ENCODE results near the gene ERC2.

The ERC2 gene

DNA sequence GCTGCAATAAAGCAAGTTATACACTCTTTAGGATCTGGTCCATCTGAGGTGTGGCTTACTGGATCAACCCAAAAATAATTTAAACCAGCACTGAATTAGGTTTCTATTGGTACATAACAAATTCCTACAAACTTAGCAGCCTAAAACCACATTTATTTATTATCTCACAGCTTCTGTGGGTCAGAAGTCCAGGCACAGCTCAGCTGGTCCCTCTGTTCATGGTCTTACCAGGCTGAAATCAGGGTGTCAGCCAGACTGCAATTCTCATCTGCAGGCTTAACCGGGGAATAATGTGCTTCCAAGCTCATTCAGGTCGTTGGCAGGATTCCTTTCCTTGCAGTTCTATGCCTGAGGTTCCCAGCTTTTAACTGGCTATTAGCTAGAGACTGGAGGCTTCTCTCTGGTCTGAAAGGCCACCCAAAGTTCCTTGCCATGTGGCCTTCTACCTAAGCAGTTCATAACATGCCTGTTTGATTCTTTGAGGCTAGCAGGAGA, 503.7 kb downstream of the ERC2 start:
- no peak for DNase-seq

DNA sequence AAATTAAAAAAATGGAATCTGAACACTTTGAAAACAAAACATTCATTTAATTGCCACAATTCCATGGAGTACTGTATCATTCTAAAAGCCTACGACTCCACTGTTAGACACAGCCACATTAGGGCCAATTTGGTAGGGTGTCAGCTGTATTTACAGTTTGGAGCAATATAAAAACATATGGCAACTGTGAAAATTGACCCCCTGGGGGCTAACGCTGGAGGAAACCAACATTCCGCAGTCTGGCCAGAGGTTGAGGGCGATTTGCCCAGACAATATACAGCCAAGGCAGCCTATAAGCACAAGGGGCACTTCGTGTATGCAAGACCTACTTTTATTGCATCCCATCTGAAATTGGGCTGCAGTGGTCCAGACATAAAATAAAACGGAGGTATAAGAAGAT, 504.7 kb downstream of the ERC2 start:
- DNase-seq: no peak

DNA sequence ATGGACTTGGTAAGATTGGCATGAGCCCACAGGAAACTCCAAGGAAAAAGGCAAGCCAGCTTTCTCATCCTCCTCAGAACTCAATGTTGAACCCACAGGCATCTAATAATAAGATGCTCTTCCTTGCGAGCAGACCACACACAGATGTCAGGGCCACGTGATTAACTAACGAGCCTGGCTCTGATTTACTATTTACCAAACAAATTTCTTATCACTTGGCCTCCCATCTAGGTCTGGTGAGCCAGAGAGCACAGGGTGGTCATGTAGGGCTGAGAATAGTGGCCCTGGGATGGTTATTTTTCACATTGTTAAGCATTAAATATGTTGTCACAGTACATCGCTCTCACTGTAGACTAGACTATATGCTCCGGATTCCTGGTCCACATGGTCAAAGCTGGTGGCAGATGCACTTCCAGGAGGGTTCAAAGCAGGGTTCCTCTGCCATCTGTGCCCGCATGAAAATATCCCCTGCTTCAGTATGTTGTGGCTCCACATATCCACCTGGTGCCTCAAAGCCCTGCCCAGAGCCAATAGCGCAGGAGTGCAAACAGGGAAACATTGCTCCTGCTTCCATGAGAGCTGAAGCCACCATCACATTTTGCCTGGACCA, 508.7 kb downstream of the ERC2 start:
- DNase-seq: no peak

DNA sequence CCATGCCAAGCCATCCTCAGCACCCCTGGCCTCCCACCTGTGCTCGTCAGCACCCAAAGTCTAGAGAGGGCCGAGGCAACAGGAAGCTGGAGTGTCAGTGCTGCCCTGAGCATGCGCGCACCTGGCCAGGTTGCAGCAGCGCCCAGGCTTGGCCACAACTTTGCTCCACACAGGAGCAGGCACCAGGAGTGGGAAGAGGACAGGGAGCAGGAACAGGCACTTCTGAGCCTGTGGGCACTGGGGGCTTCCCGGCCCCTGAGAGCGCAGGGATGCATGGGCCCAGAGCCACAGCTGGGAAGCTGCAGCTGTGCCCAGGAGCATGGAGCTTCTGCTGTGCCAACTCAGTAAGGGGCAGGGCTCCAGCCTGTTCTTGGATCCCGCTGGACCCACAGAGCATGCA, 509.7 kb downstream of the ERC2 start:
- no peak for DNase-seq

DNA sequence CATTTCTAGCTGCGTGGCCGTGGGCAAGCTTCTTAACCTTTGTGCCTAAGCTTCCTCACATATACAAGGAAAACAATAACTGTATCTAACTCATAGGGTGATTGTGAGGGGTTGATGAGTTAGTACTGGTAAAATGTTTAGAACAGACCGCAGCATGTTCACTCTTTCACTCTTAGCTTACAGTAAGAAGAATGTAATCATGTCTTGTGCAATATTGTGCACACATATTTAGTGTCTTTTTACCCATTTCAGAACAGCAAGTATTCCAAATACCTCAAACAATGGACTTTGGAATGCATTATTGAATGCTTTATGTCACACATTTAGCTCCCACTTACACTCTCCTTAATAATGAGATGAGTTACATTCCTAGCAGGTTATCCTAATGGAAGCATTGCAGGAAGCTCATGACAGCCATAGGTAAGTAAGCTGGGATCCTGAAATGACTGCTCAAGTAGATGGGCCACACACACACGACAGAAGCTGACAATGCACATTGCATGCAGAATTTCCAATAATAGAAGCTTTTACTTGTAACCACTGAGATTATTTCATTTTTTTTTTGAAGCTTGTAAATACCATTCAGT, 512.3 kb downstream of the ERC2 start:
- DNase-seq: no peak

DNA sequence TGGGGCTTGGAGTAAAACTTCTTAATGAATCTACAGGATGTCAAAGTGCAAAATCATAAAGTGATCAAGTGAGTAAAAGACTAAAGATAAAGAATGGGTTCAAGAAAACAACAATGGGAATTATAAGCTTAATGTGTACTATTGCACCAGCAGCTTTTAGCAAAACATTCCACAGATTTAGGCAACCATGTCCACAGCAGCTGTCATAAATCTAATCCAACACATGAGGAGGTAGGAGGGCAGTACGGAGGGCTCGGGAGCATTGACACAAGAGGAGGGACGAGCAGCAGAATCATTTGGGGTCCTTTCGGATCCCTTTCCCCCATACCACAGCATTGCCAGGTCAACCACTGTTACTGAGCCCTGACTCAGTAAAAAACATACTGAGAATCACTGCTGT, 516.9 kb downstream of the ERC2 start:
- no peak for DNase-seq

DNA sequence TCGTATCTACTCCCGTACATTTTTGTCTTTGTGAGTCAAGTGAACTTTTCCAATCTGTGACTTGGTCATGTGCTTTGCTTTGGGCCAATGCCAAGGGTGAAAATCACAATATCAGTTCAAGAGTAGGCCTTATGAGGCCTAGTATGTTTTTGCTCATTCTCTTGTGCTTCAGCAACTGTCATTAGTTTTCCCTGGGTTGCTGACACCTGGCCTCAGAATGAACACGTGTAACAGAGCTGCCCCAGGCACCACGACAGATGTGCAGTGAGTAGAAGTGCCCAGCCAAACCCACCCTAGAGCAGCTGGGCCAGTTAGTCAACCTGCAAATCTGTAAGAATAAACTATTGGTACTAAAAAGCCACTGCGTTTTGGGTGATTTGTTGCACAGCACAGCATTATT, 520.9 kb downstream of the ERC2 start:
- DNase-seq: no peak

DNA sequence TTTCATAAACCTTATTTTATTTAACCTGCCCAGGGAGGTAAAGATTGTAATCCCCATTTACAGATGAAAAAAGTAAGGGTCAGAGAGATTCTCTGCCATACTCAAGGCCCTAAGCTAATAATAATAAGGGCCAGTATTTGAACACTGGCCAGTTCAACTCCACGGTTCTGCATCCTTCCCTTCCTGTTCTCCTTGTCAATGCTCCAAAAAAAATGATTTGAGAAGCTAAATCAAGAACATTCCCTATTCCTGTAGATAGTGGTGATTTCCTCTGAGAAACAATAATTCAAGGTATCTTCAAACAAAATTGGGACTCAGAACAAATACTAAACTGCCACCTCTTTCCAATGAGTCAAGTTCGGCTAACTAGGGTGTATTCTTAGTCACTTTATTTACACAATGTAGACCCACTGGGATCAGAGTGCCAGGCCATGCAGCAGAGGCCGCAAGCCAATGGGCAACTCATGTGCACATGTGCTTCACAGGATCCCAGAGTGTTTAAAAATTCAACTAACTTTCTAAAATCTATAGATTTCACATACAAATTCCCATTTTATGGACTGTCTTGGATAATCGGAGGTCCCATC, 521.6 kb downstream of the ERC2 start:
- no peak for DNase-seq

DNA sequence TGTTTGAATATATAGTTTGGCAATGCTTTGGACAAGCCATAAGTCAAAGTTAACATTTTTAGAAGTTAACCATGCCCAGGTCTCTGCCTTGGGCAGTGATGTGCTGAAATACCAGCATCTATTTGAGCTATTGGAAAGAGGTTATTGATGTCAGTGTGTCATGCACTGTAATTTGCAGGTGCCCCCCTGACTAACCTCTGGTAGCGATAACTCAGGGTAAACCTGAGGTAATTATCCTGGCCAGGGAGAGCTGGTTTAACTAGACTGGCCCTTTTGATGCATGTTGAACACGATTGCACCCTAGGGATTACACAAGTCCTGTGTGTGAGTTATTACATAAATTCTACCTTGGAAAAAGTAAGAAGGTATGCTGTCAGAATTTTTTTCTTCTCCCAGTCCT, 525.4 kb downstream of the ERC2 start:
- DNase-seq: no peak

DNA sequence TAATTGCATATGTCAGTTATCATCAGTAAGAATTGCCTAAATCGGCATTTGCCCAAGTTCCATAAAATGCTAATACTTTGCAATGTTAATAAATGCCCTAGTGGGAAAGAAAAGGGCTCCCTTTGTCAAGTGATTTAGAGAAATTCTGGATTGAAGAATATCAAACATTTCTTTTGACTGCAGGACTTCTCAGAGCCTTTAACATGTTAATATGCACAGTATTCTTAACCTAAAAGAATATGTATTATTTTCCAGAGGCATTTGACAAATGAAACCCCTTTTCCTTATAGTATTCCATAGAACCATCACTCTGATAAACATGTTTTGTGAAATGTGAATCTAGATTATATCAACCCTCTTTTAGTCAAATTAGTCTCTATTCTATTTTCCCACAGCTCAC, 529.0 kb downstream of the ERC2 start:
- no peak for DNase-seq

DNA sequence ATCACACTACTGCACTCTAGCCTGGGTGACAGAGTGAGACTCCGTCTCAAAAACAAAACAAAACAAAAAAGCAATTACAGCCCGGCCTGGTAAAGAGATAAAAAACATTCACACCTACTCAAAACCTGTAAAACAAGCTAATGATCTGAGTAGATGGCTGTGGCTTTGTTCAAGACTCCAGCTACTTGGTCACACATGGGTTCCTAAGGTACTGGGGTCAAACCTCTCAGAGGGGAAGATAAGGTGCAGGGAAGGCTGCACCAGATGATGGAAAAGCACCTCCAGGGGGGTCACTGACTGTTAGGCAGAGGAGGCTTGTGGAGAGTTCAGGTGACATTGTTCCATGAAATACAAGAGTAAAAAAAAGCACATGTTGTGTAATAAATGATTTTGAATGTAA, 531.0 kb downstream of the ERC2 start:
- no peak for DNase-seq

DNA sequence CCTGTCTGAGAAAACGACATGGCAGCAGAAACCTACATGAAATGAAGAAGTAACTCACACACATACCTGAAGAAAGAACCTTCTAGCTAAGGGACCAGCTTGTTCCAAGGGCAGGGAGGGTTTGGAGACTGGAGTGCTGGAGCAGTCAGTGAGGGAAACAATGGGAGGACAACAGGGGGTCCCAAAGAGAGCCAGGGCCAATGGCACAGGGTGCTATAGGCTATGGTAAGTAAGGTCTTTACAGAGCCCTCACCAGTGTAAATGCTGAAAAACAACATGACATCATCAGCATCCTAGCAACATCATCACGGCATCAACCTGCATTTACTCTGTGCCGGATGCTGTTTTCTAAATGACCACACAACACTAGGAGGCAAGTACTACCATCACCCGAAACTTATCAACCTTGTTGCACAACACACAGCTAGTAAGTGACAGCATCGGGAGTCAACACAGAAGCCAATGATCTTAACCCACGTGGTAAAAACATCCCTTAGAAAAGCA, 531.7 kb downstream of the ERC2 start:
- no peak for DNase-seq

DNA sequence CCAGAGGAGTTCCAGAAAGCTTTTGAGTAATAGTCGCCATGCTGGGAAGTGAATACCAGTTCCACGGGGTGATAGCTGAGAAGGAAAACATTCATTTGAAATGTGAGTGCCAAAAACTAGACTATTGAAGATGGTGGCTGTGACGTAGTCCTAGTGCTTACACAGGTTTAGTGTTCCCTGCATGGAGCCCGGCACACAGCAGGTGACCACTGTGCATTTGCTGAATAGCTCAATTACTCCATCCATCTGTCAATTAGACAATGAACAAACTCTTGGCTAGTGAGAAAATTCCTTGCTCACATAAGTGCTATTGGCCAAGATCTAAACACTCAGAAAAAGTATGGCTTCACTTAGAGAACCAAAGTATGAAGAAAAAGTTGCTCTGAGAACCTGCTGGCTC, 533.0 kb downstream of the ERC2 start:
- no peak for DNase-seq

DNA sequence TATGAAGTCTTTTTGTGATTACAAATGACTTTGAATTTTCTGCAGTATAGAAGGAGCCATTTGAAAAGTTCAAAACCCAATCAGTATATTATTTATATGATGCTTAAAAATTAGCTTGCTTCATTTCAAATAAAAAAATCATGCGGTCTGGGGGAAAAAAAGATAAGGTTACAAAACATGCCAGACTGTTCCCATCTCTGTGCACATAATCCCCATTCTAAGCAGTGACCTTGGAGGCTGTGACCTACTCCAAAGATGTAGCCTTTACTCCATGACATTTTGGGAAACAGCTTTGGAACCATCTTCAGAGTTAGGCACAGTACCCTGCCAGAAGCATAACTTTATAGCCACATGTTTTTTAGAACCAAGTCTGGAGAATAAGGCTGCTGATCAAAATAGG, 533.5 kb downstream of the ERC2 start:
- no peak for DNase-seq

DNA sequence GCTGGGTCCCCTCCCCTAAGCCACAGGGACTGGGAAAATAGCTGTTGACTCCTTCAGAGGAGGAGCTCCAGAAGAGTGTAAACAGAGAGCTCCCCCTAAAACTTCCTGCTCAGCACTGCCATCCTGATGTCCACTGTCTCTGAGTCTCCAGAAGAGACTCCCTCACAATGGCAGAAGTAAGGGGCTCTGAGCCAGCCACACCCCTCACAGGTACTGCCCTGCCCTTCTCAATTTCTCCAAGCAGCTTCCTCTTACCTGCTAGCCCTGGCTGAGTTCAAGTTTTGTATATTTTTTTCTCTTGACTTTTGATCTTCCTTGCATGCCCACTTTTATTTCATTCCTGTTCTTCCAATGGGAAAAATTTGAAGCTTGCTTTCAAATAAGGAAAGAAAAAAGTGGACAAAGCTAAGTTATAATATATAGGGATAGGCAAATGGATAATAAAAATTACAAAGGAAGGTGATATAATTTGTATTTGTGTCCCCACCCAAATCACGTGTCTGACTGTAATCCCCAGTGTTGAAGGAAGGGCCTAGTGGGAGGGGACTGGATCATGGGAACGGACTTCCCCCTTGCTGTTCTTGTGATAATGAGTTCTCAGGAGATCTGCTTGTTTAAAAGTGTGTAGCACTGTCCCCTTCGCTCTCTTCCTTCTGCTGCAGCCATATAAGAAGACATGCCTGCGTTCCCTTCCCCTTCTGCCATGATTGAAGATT, 539.0 kb downstream of the ERC2 start:
- DNase-seq: no peak

DNA sequence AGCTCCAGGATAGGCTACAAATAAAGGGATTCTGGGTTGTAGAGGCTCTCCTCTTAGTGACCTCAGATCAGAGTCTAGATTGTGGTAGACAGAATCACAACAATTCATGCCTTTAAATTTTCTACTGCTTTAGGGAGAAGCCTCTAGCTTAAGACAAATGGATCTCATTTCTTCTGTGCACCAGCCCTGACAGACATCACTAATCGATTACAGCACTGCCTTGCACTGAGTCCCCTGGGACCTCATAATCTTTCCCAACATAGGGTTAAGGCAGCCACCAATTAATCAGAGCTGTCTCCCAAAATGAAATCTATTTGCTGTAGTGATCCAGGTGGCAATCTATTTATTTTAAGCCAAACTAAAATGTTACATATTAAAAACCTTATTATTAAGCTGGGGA, 544.6 kb downstream of the ERC2 start:
- peak; percentile 0 for DNase-seq

DNA sequence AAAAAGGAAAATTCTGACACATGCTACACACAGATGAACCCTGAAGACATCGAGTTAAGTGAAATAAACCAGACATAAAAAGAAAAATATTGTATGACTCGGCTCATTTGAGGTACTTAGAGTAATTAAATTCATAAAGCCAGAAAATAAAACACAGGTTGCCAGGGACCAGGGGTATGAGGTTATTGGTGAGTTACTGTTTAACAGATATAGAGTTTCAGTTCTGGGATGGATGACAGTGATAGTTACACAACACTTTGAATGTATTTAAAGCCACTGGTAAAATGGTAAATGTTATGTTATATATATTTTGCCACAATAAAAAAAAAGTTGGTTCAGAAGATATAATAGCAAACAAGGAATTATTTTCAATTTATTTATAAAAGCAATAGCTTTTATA, 545.1 kb downstream of the ERC2 start:
- peak; percentile 25 for DNase-seq

DNA sequence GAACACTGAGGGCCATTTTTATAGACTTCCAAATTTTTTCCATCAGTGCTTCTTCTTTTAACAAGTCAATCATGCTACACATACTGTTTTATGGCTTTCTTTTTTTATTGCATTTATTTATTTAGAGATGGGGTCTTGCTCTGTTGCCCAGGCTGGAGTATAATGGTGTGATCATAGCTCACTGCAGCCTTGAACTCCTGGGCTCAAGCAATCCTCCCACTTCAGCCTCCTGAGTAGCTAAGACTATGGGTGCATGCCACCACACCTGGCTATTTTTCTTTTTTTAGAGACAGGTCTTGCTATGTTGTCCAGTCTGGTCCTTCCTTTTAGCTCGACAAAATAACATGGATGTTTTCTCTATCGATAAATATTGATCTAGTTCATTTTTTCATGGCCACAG, 555.4 kb downstream of the ERC2 start:
- DNase-seq: no peak

DNA sequence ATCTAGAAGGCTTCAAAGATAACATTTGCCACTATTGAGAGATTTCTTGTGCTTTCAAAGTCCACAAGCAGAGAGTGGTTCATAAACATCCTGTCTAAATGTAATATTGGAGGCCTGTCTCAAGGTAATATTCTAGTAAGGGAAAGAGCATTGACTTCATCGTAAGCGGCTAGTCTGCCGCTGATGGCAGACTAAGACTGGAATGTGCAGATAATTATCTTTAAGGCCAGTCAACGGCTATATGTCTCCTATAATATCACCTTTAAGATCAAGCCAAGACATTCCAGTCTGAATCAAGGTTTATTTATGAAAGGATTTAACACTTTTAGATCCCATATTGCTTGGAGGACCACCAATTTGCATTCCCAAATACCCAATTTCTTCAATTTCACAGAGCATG, 557.0 kb downstream of the ERC2 start:
- DNase-seq: no peak

DNA sequence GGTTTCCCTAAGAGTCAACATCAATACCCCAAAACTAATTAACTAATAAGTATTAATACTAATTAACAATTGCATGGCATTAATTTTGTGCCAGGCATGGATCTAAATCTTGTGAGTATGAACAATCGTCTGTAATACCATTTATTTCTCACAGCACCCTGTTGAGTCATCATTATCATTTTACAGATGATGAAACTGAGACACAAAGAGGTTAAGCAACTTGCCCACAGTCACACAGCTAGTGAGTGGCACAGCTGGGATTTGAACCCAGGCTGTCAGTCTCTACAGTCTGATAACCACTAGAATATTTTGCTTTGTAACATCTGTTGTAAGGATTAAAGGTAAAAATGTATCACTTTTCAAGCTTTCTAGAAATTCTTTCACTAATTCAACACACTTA, 557.7 kb downstream of the ERC2 start:
- no peak for DNase-seq

DNA sequence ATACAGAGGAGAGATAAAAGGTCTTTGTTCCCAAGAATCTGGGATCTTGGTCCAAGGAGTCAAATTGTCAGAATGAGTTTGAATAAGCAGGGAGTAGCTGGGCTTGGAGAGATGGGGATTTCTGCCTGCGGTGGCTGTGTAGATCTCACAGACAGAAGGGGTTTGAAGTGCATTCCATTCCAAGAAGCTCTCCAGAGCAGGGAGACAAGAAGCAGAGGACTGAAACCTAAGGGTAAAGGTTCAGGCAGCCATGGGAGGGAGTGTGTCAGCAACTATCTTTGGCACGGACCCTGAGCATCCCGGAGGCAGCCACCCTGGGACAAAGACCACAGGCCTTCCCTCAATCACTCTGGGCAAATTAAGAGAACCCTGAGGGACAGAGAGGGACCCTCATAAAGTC, 558.9 kb downstream of the ERC2 start:
- no peak for DNase-seq

DNA sequence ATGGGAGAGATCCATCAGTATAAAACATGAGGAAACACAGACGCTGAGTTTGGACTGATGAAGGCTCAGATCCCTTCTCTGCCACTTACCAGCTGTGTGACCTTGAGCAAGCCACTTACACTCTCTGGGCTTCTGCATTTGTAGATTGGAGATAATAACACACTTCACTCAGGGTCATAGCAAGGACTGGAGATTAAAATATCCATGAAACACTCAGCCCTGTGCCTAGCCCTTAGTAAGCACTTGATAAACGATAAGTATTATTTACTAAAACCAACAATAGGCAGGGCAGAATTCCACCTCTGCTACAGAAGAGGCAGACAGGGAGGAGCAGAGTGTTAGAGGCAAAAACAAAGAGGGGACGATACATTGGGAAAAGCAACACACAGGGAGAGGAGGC, 560.7 kb downstream of the ERC2 start:
- DNase-seq: peak; percentile 0

DNA sequence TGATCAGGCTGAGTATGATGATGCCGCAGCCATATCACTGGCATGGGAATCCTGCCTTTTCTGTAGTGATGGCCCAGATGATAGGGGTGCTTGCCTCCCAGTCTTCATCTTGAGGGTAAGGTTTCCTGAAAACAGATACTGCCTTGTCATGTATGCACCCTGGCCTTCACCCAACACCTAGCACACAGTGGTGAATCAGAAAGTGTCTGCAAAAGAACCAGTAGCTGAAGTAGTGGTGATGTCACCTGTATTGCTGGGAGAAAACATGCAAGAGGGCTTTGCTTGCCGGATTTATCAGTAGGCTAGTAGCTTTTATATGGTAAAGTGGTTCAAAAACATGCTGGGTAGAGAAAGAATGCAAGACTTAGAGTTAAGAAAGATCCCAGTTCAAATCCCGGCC, 561.4 kb downstream of the ERC2 start:
- no peak for DNase-seq

DNA sequence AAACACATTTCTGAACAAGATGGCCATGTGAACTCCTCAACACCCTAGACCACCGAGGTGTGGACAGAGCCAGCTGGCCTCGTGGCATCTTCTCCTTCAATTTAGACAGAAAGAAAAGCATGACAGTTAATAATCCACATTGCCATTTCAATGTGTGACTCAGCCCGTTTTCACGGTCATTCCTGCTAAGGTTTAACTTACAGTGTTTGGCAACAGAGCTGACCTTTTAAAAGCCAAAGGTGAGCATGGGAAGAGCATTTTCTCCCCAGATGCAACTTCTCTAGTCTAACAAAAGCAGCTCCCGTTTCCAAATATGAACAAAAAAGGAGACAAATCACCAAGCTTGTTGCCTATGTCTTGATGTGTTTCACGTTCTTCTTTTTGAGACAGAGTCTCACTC, 563.6 kb downstream of the ERC2 start:
- no peak for DNase-seq
